Measurements from ENCODE around the gene INTS2.

Gene INTS2

GRCh38 chr17:61970030-61970429 lies 42.2 kb upstream of the INTS2 start:
- Histone ChIP-seq H3K9me3 (ENCODE audit: insufficient read depth, low read length) (no peaks in the 10 kb centered on the region), H3K27me3 (ENCODE audit: low read length) (no peaks in the 10 kb centered on the region)

GRCh38 chr17:61968757-61969156 lies 41.0 kb upstream of the INTS2 start:
- Histone ChIP-seq H3K36me3 (ENCODE audit: low read length) (peaks cover 51% of the 10 kb centered on the region), H3F3A (ENCODE audit: insufficient read depth) (peaks cover 7% of the 10 kb centered on the region; the same call in 1 of the 2 replicates), H3K9ac (ENCODE audit: low read length) (no peak overlapping the region), H3K9me2 (replicated peaks; ENCODE audit: insufficient read depth, low read length) (no peaks in the 10 kb centered on the region), H3K27ac (ENCODE audit: low read depth, low read length) (no peak overlapping the region), H3K79me2 (ENCODE audit: insufficient read depth, low read length) (0 out of 2 replicates have a peak, but pooled peaks cover 8% of the 10 kb centered on the region), H4K20me1 (ENCODE audit: low read depth, low read length) (no peaks in the 10 kb centered on the region), H3K9me3 (ENCODE audit: insufficient read depth, low read length) (no peaks in the 10 kb centered on the region), H2AFZ (ENCODE audit: low read depth, low read length, severe bottlenecking) (no peak overlapping the region), H3K4me2 (ENCODE audit: low read depth, low read length, poor library complexity, severe bottlenecking) (no peak overlapping the region), H3K27me3 (ENCODE audit: low read length) (no peaks in the 10 kb centered on the region), H3K4me3 (ENCODE audit: insufficient read depth, low read length, poor library complexity, severe bottlenecking) (no peak overlapping the region)
- TF ChIP-seq EZH2phosphoT487 (conservative IDR thresholded peaks at IDR 0.05; ENCODE audit: low read length) = no peak
- TF ChIP-seq CTCF (IDR thresholded peaks at IDR 0.05; ENCODE audit: insufficient read depth, low read length, poor library complexity, severe bottlenecking) = no peak

More at GRCh38 chr17:61970030-61970429, 42.2 kb upstream of the INTS2 start:
- no peak for TF ChIP-seq EZH2phosphoT487 (conservative IDR thresholded peaks at IDR 0.05; ENCODE audit: low read length)
- TF ChIP-seq CTCF (IDR thresholded peaks at IDR 0.05; ENCODE audit: insufficient read depth, low read length, poor library complexity, severe bottlenecking) = no peak
- Histone ChIP-seq H3K4me2 (ENCODE audit: low read depth, low read length, poor library complexity, severe bottlenecking) (no peak overlapping the region), H3K9me2 (replicated peaks; ENCODE audit: insufficient read depth, low read length) (no peaks in the 10 kb centered on the region), H3K4me3 (ENCODE audit: insufficient read depth, low read length, poor library complexity, severe bottlenecking) (no peak overlapping the region), H4K20me1 (ENCODE audit: low read depth, low read length) (no peaks in the 10 kb centered on the region), H3K79me2 (ENCODE audit: insufficient read depth, low read length) (peaks cover 20% of the 10 kb centered on the region; the same call in 1 of the 2 replicates), H2AFZ (ENCODE audit: low read depth, low read length, severe bottlenecking) (no peak overlapping the region), H3K27ac (ENCODE audit: low read depth, low read length) (no peak overlapping the region), H3K9ac (ENCODE audit: low read length) (no peak overlapping the region), H3K36me3 (ENCODE audit: low read length) (peaks cover 48% of the 10 kb centered on the region), H3F3A (ENCODE audit: insufficient read depth) (peaks cover 7% of the 10 kb centered on the region; the same call in 1 of the 2 replicates)

- no peak overlapping the region for H3K4me2 ChIP-seq (ENCODE audit: low read depth, low read length, poor library complexity, severe bottlenecking)
- H4K20me1 ChIP-seq (ENCODE audit: low read depth, low read length) = no peaks in the 10 kb centered on the region
- no peaks in the 10 kb centered on the region for H3K27me3 ChIP-seq (ENCODE audit: low read length)
- H3K79me2 ChIP-seq (ENCODE audit: insufficient read depth, low read length) = 0 out of 2 replicates have a peak, but pooled peaks cover 5% of the 10 kb centered on the region
- H3K27ac ChIP-seq (ENCODE audit: low read depth, low read length) = no peak overlapping the region
- H3K9ac ChIP-seq (ENCODE audit: low read length) = no peak overlapping the region
- H3F3A ChIP-seq (ENCODE audit: insufficient read depth) = peaks cover 10% of the 10 kb centered on the region; the same call in 1 of the 2 replicates
- H2AFZ ChIP-seq (ENCODE audit: low read depth, low read length, severe bottlenecking) = no peak overlapping the region
- H3K9me3 ChIP-seq (ENCODE audit: insufficient read depth, low read length) = no peaks in the 10 kb centered on the region
- H3K36me3 ChIP-seq (ENCODE audit: low read length) = peaks cover 55% of the 10 kb centered on the region
- TF ChIP-seq CTCF (IDR thresholded peaks at IDR 0.05; ENCODE audit: insufficient read depth, low read length, poor library complexity, severe bottlenecking) = no peak
- no peak for TF ChIP-seq EZH2phosphoT487 (conservative IDR thresholded peaks at IDR 0.05; ENCODE audit: low read length)
- no peak overlapping the region for H3K4me3 ChIP-seq (ENCODE audit: insufficient read depth, low read length, poor library complexity, severe bottlenecking)
- no peaks in the 10 kb centered on the region for H3K9me2 ChIP-seq (replicated peaks; ENCODE audit: insufficient read depth, low read length)
Measured at GRCh38 chr17:61967729-61968128, 39.9 kb upstream of the INTS2 start.
